Retinal pigment epithelial cell (primary cell): Measurements from ENCODE around the gene DUSP15.

Source experiments
- DNase-seq: peaks from one replicate; pipeline ENCODE4 v3.0.0-alpha.2; 2010; ENCODE audit warnings: low read depth
- H3K4me3 ChIP-seq: 2 replicates; pipeline ENCODE4 v1.5.1; 2011; ENCODE audit warnings: mild to moderate bottlenecking, low read length, control low read depth, moderate library complexity
- CTCF ChIP-seq: conservative IDR thresholded peaks from 2 replicates; pipeline ENCODE4 v1.5.1; 2011; ENCODE audit warnings: low read depth, low read length, control low read depth, inconsistent platforms

The DUSP15 gene

GRCh38 chr20:31906001-31906400 is 35.7 kb upstream of the DUSP15 start:
- TF ChIP-seq CTCF: no peak
- DNase-seq: no peak
- H3K4me3 ChIP-seq: no peak overlapping the region

DNA sequence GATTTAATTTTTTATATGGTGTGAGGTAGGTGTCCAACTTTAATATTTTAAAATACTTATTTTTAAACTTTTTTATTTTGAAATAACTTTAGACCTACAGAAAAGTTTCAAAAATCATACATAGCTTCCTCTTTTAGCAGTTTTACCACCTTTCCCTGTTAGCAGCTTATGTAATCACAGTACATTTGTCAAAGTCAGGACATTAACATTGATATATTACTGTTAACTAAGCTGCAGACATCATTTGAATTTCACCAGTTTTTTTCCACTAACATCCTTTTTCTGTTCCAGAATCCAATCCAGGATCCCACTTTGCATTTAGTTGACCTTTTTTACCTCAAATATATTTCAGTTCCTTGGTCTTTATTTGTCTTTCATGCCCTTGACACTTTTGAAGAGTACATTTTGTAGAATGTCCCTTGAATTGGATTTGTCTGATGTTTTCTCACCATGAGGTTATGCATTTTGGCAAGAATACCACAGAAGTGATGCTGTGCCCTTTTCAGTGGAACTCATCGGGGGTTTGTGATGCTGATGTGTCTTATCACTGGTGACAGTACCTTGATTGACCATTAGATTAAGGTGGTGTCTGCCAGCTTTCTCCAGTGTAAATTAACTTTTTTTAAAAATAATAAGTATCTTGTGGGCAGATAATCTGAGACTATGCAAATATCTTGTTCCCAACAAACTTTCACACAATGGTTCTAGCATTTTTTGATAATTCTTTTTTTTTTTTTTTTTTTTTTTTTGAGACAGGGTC is 33.5 kb upstream of the DUSP15 start:
- DNase-seq: no peak
- no peak for TF ChIP-seq CTCF
- H3K4me3 ChIP-seq: no peak overlapping the region

- no peak for TF ChIP-seq CTCF
- H3K4me3 ChIP-seq: no peak overlapping the region
- DNase-seq: no peak
Measured at GRCh38 chr20:31901615-31902014, 31.3 kb upstream of the DUSP15 start.

DNA sequence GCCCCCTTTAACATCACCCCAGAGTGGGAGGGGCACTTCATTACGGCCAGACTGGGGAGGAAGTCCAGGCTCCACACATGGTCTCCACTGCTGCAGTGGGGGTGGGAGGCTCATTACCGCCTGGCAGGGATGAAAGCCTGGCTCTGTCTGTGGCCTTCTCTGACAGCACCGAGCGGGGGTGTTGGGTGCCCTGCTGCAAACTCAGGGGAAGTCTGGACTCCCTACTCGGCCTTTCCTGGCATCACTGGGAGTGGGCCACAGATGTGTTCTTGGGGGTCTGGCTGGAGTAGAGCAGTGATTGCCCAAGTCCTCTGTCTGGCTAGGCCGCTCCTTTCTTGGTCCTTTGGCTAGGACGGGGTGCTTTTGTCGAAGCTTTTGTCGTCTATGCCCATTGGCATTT is 27.2 kb upstream of the DUSP15 start:
- no peak for DNase-seq
- no peak for TF ChIP-seq CTCF

DNA sequence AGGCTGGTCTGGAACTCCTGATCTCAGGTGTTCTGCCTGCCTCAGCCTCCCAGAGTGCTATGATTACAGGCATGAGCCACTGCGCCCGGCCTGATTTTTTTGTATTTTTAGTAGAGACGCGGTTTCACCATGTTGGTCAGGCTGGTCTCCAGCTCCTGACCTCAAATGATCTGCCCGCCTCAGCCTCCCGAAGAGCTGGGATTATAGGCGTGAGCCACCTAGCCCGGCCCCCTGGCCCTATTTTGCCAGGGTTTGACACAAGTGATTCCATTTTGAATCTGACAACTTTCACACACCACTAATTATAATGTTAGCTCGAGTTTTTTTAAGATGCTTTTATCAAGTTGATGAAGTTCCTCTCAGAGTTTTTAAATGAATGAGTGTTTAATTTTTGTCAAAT is 25.7 kb upstream of the DUSP15 start:
- TF ChIP-seq CTCF: no peak
- no peak for DNase-seq
- H3K4me3 ChIP-seq: no peak overlapping the region

More for the DNA sequence above, 27.2 kb upstream of the DUSP15 start:
- no peak overlapping the region for H3K4me3 ChIP-seq

GRCh38 chr20:31894980-31895675 is 24.8 kb upstream of the DUSP15 start:
- no peak for DNase-seq
- TF ChIP-seq CTCF: no peak

DNA sequence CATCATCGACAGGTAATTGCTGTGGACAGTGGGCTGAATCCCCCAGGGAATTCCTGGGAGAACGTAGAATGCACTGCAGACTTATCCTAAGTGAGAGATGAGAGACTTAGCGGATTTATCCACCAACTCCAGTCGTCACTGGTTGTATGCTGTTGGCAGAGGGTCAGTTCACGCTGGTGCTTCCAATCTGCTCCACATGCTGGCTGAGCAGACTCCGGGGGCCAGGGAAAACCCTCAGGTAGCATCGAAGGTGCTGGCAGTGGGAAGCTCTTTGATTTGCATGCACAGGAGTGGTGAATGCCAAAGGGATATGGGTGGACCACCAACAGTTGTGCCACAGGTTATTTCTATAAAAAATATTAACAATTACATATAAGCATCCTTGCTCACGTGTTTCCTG is 20.3 kb upstream of the DUSP15 start:
- no peak overlapping the region for H3K4me3 ChIP-seq
- DNase-seq: no peak
- no peak for TF ChIP-seq CTCF

More at GRCh38 chr20:31894980-31895675, 24.8 kb upstream of the DUSP15 start:
- no peak overlapping the region for H3K4me3 ChIP-seq
